Middle frontal gyrus (tissue), 1 donor: Measurements from ENCODE around the gene ERGIC1.

Experiments used
- DNase-seq: peaks from one replicate; pipeline ENCODE4 v3.0.0-alpha.2; 2015; ENCODE audit warnings: low spot score; ENCODE audit errors: extremely low spot score

The ERGIC1 gene

GRCh38 chr5:172943906-172944305, 109.9 kb downstream of the ERGIC1 start:
- DNase-seq = no peak

GRCh38 chr5:172944741-172945140, 110.7 kb downstream of the ERGIC1 start:
- DNase-seq = no peak

GRCh38 chr5:172945151-172945550, 111.1 kb downstream of the ERGIC1 start:
- no peak for DNase-seq

DNA sequence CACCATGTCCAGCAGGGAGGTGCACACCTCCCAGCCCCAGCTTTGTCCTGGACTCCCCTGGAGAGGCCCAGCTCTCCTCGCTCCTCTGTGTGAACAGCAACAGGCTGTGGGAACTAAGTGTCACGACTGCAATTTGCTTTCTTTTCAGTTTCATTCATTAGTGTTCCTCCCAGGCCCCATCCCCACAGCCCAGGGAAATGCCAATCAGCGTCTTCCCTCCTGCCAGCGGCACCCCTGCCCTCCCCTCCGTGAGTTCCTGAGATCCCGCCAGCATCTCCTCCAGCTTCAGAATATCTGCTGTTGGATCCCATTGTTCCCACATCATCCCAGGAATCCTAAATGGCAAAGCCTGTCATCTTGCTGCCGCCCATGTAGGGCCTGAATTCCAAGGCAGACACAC, 112.1 kb downstream of the ERGIC1 start:
- no peak for DNase-seq

DNA sequence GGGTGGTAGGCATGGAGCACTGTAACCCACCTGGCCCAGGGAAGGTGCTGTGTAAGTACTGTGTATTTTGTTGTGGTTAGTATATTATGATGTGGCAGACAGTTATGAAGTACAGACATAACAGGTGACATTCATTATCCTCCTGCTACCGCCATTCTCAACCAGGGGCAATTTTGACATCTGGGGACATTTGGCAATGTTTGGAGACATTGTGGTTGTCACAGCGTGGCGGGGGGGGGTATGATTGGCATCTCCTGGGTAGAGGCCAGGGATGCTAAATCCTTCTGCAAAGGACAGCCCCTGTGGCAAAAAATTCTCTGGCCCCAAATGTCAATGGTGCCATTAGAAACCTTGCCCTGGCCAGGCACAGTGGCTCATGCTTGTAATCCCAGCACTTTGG, 115.4 kb downstream of the ERGIC1 start:
- no peak for DNase-seq

DNA sequence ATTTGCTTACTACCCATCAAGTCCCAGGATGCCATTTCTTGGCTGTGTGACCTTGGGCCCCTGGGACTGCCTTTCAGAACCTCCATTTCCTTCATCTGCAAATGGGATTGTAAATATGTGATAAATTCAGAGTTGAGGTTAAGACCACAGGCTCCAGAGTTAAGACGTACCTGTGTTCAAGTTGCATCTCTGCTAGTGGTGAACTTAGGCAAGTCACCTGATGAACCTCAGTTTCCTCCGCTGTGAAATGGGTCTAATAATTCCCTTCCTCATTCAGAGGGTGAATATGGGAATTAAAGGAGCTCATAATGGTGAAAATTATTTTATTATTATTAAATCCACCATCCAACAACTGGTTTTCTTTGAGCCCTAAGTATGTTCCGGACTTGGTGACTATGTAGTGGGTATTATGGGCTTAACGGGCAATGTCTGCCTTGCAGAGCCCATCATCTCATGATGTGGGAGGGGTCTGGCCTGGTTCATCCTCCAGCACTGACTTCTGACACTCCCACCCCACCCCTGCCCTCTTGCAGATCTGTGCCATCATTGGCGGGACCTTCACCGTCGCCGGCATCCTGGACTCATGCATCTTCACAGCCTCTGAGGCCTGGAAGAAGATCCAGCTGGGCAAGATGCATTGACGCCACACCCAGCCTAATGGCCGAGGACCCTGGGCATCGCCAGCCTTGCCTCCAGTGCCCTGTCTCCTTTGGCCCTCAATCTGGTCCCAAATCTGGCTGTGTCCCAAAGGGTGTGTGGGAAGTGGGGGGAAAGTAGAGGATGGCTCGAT, 116.3 kb downstream of the ERGIC1 start:
- no peak for DNase-seq

- no peak for DNase-seq
Observed at GRCh38 chr5:172951371-172952033, 117.5 kb downstream of the ERGIC1 start.

DNA sequence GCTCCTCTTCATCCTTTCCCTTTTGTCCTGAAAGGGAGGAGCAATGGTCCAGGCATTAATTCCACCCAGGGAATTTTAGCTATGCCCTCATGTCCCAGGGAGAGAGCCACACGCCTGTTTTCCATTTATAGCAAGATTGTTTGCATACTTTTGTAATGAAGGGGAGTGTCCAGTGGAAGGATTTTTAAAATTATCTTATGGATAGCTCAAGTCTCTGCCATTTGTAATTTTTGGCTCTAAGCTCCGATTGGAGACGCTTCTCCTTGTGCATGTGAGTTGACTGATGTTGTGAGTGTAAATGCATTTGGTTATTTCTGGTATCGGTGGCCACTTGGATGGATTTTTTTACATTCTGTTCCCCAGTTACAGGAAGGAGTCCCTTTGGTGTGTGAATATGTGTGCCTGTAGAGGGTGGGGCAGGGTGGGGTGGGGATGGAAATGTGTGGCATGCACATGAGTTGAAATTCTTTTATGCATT, 118.0 kb downstream of the ERGIC1 start:
- no peak for DNase-seq

DNA sequence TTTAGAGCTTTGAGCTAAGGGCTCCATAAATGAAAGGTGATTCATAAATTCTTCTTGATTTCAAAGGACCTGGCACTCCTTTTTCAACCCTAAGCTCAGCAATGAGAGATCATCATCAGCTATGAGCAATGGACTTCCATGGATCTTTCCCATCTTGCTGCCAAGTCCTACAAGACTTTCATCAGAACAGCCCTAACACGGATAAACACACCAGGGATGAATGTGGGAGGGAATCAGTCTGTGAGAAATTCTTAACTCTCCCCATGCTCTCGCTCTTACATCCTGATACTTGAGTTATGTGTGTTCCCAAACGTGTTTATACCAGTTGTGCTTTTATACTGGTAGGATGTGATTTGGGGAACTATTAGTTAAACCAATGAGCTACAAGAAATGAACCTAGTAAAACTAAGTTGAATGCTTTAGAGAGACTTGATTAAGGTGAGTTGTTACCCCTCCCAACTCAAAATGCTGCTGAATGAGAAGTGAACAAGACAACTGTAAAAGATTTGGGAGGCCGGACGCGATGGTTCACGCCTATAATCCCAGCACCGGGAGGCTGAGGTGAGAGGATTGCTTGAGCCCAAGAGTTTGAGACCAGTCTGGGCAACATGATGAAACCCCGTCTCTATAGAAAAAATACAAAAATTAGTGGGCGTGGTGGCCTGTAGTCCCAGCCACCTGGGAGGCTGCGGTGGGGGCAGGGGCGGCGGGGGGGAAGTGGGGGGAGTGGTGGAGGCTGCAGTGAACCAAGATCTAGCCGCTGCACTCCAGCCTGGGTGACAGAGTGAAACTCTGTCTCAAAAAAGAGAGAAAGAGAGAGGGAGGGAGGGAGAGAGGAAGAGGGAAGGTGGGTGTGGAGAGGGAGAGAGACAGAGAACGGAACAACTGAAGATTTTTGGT, 120.0 kb downstream of the ERGIC1 start:
- DNase-seq = no peak

- no peak for DNase-seq
Observed at GRCh38 chr5:172954751-172955159, 120.7 kb downstream of the ERGIC1 start.

DNA sequence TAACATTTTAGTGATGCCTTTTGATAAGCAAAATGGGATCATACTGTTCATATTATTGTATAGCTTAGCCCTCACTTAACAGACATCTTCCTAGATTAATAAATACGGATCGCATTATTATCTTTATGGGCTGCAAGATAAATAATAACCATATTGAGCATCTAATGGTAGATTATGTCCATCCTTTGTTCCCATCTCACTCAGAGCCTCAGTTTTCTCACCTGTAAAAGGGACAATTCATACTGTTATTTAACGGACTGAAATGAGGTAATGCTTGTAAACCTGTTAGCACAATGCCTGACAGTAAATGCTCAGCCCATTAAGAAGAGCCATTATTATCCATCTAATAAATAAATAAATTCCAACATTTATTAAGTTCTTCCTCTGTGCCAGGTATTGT, 122.2 kb downstream of the ERGIC1 start:
- no peak for DNase-seq

GRCh38 chr5:172956936-172957335, 122.9 kb downstream of the ERGIC1 start:
- no peak for DNase-seq

- DNase-seq = no peak
Observed at GRCh38 chr5:172957458-172957857, 123.4 kb downstream of the ERGIC1 start.

DNA sequence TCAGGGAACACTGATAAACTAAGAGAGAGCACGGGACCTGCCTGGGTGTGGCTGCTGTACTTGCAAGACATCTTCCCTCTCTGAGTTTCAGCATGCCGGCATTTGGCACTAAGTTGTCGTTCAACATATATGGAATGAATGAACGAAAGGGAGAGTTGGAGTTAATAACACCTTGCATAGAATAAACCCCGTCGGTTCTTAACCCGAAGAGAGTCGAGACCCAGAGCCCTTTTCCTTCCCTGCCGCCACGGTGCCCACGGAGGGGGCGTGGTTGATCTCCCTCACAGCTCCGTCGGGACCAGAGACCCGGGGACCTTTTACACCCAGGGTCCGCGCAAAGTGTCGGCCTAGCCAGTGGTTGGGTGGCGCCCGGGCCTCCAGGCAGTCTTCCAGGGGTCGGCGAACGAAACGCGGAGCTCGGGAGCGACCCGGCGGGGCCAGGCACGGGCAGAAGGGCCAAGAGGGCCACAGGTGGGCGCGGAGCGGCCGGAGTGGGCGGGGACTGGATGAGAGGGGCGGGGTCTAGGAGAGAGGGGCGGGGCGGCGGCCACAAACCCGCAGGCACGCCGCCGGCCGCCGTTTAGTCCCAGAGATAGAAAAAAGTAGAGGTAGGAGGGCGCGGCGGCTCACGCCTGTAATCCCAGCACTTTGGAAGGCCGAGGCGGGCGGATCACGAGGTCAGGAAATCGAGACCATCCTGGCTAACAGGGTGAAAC, 124.4 kb downstream of the ERGIC1 start:
- no peak for DNase-seq

- no peak for DNase-seq
Observed at GRCh38 chr5:172959824-172960799, 126.1 kb downstream of the ERGIC1 start.

- no peak for DNase-seq
Observed at GRCh38 chr5:172969921-172970320, 135.9 kb downstream of the ERGIC1 start.

DNA sequence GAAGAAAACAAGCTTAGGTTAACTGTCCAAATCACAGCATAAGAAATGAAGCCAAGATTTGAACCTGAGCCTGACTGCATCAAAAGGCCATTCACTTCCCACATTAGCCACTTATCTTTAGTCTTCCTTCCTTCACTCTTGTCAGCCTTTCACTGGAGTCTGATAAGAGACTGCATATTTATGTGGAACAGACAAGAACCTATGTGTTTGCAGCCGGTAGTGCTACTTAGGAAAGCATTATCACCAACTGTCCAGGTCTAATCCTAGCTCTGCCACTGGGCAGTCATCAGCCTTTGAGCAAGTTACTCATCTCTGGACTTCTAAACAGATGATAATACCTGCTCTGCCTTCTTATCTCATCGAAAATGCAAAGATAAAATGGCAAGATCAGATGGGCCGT, 137.4 kb downstream of the ERGIC1 start:
- DNase-seq = no peak

- DNase-seq = no peak
Observed at GRCh38 chr5:172972552-172972951, 138.5 kb downstream of the ERGIC1 start.

DNA sequence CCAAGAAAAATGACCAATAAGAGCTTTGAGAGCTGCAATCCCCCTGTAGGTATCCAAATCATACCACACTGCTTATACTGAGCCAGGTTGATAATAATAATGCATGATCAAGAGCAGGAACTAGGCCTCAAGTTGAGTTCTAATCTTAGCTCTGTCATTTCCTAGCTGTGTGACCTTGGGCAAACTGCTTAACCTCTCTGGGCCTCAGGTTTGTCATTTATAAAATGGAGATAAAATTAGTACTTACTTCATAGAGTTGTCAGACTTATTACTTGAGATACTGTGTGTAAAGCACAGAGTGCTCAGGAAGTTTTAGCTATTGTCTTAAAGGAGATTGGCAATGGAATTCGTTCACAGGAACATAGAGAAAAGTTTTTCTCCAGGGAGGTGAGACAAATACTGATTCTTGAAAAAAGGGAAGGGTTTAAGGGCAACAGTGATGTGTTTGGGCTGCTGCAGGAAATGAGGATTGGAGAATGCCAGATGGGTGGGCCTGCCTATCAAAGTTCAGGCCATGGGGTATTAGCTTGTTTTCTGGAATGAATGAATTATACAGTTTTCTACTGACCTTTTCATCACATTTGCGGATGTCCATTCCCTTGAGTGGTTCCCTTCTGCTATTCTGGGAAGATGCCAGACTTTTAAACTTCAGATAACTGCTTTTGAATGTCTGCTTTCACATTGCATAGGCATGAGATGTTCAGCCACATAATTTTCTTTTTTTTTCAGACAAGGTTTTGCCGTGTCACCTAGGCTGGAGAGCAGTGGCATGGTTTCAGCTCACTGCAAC, 139.3 kb downstream of the ERGIC1 start:
- DNase-seq = no peak
